ENCODE measurements around the gene TMEM212.
A peak's percentile ranks its signal among the peaks of the same experiment; 100 is the strongest.

The TMEM212 gene

GRCh38 chr3:171875923-171876412 is 32.8 kb downstream of the TMEM212 start:
- Histone ChIP-seq H3K9me3 (ENCODE audit: control insufficient read depth, low read length) (no peaks in the 10 kb centered on the region), H3K27ac (ENCODE audit: low read depth, low read length, severe bottlenecking) (peak overlapping the region; percentile 97), H3K4me1 (ENCODE audit: control insufficient read depth, insufficient read depth, low read length, poor library complexity, severe bottlenecking) (peaks cover 72% of the 10 kb centered on the region), H3K36me3 (ENCODE audit: control insufficient read depth, insufficient read depth, low read length) (no peaks in the 10 kb centered on the region), H3K4me3 (ENCODE audit: extremely low read depth, insufficient read depth, low read length, poor library complexity, severe bottlenecking) (no peak overlapping the region)
- WGBS, 2 experiments (ENCODE audit: insufficient coverage in 2 of 2): 94 to 96% methylated on average over 3 to 4 of the region's 4 CpGs

GRCh38 chr3:171876680-171877147 is 33.6 kb downstream of the TMEM212 start:
- Histone ChIP-seq H3K27ac (ENCODE audit: low read depth, low read length, severe bottlenecking) (peak overlapping the region; percentile 97), H3K4me1 (ENCODE audit: control insufficient read depth, insufficient read depth, low read length, poor library complexity, severe bottlenecking) (peaks cover 69% of the 10 kb centered on the region), H3K36me3 (ENCODE audit: control insufficient read depth, insufficient read depth, low read length) (no peaks in the 10 kb centered on the region), H3K9me3 (ENCODE audit: control insufficient read depth, low read length) (no peaks in the 10 kb centered on the region), H3K4me3 (ENCODE audit: extremely low read depth, insufficient read depth, low read length, poor library complexity, severe bottlenecking) (no peak overlapping the region)
- no CpG with 5 or more reads among the region's 5 CpGs for WGBS, 2 experiments (ENCODE audit: insufficient coverage in 2 of 2)

- Histone ChIP-seq H3K27ac (ENCODE audit: low read depth, low read length, severe bottlenecking) (peak overlapping the region; percentile 30), H3K4me1 (ENCODE audit: control insufficient read depth, insufficient read depth, low read length, poor library complexity, severe bottlenecking) (peaks cover 56% of the 10 kb centered on the region), H3K4me3 (ENCODE audit: extremely low read depth, insufficient read depth, low read length, poor library complexity, severe bottlenecking) (no peak overlapping the region), H3K36me3 (ENCODE audit: control insufficient read depth, insufficient read depth, low read length) (no peaks in the 10 kb centered on the region), H3K9me3 (ENCODE audit: control insufficient read depth, low read length) (no peaks in the 10 kb centered on the region)
- WGBS, 2 experiments (ENCODE audit: insufficient coverage in 2 of 2): 83% methylated on average over 1 of the region's 4 CpGs; no CpG with 5 or more reads in 1 of the 2 experiments
Measured at GRCh38 chr3:171878461-171879225, 35.5 kb downstream of the TMEM212 start.

DNA sequence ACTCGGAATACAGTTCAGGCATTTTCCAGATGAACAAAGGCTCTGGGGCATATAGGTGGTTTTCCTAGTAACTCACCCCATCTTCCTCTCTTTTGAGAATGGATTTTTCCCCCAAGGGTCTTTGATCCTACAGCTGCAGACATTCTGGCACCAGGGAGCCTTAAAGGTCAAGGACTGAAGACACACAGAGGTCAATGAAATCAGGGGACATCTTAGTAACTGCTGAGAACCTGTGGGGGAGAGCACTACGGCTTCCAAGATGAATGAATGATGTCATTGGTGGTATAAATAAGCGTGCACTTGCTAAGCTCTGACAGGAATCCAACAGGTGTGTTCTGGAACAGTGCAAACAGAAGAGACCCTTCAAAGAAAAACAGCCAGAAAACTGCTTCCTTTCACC is 36.3 kb downstream of the TMEM212 start:
- Histone ChIP-seq H3K4me1 (ENCODE audit: control insufficient read depth, insufficient read depth, low read length, poor library complexity, severe bottlenecking) (peaks cover 49% of the 10 kb centered on the region), H3K9me3 (ENCODE audit: control insufficient read depth, low read length) (no peaks in the 10 kb centered on the region), H3K36me3 (ENCODE audit: control insufficient read depth, insufficient read depth, low read length) (no peaks in the 10 kb centered on the region), H3K4me3 (ENCODE audit: extremely low read depth, insufficient read depth, low read length, poor library complexity, severe bottlenecking) (no peak overlapping the region), H3K27ac (ENCODE audit: low read depth, low read length, severe bottlenecking) (peak overlapping the region; percentile 30)
- WGBS, 2 experiments (ENCODE audit: insufficient coverage in 2 of 2): 76 to 89% methylated on average over 2 of the region's 3 CpGs

DNA sequence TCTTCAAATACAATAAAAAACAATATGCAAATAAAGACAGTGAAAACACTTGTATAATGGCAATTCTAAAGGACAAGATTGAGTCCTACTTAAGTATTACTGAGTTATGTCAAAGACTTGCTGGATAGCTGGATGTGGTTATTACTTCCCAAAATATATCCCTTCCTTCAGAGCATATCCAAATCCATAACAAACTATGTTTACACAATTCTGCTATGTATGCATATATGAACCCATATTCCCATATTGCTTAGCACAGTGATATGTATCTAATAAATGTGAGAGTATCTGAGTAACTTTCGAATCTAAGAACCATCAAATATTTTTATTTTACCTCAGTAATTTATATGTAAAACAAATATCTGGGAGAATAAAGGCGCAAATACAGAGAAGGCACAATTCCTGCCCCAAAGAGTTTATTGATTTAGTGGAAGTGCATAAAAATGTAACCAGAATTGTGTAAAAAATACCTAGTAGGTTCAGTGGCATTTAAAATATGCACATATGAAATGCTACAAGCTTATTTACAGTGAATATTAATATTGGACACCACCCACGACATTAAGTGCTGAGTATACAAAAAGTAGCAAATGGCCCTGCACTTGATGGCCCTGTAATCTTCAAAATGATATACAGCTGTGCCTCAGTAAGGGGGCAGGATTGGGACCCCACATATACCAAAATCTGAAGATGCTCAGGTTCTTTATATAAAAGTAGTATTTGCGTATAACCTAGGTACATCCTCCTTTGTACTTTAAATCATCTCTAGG is 37.1 kb downstream of the TMEM212 start:
- Histone ChIP-seq H3K36me3 (ENCODE audit: control insufficient read depth, insufficient read depth, low read length) (no peaks in the 10 kb centered on the region), H3K4me1 (ENCODE audit: control insufficient read depth, insufficient read depth, low read length, poor library complexity, severe bottlenecking) (peaks cover 41% of the 10 kb centered on the region)
- WGBS, 2 experiments (ENCODE audit: insufficient coverage in 2 of 2): no CpG with 5 or more reads among the region's 4 CpGs

GRCh38 chr3:171881251-171881650 is 38.1 kb downstream of the TMEM212 start:
- Histone ChIP-seq H3K27ac (ENCODE audit: low read depth, low read length, severe bottlenecking) (no peak overlapping the region), H3K4me3 (ENCODE audit: extremely low read depth, insufficient read depth, low read length, poor library complexity, severe bottlenecking) (no peak overlapping the region), H3K4me1 (ENCODE audit: control insufficient read depth, insufficient read depth, low read length, poor library complexity, severe bottlenecking) (peaks cover 31% of the 10 kb centered on the region), H3K9me3 (ENCODE audit: control insufficient read depth, low read length) (no peaks in the 10 kb centered on the region), H3K36me3 (ENCODE audit: control insufficient read depth, insufficient read depth, low read length) (no peaks in the 10 kb centered on the region)
- 88 to 93% methylated on average over 3 of the region's 3 CpGs for WGBS, 2 experiments (ENCODE audit: insufficient coverage in 2 of 2)

More for the DNA sequence above, 37.1 kb downstream of the TMEM212 start:
- no peaks in the 10 kb centered on the region for H3K9me3 ChIP-seq (ENCODE audit: control insufficient read depth, low read length)
- no peak overlapping the region for H3K27ac ChIP-seq (ENCODE audit: low read depth, low read length, severe bottlenecking)
- no peak overlapping the region for H3K4me3 ChIP-seq (ENCODE audit: extremely low read depth, insufficient read depth, low read length, poor library complexity, severe bottlenecking)

- WGBS, 2 experiments (ENCODE audit: insufficient coverage in 2 of 2): no CpG with 5 or more reads among the region's 3 CpGs
- no peak overlapping the region for H3K27ac ChIP-seq (ENCODE audit: low read depth, low read length, severe bottlenecking)
- no peaks in the 10 kb centered on the region for H3K36me3 ChIP-seq (ENCODE audit: control insufficient read depth, insufficient read depth, low read length)
- no peaks in the 10 kb centered on the region for H3K9me3 ChIP-seq (ENCODE audit: control insufficient read depth, low read length)
- peaks cover 14% of the 10 kb centered on the region for H3K4me1 ChIP-seq (ENCODE audit: control insufficient read depth, insufficient read depth, low read length, poor library complexity, severe bottlenecking)
- H3K4me3 ChIP-seq (ENCODE audit: extremely low read depth, insufficient read depth, low read length, poor library complexity, severe bottlenecking): no peak overlapping the region
Measured at GRCh38 chr3:171883257-171883892, 40.2 kb downstream of the TMEM212 start.

DNA sequence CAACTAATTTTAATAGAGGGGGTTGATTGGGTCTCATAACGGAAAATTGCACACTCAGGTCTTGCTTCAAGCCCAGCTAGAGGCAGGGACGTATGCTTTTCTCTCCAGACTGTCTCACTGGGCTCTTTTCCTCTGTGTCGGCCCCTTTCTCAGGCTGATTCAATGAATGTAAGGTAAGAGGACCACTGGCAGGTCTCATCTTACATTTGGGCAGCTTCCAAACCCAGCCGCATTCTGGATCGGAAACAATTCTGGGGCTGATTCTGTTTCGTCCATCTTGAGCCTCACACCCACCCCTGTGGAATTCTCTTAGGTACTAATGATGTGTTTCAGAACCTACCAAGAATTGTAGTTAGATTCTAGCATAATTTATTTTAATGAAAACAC is 40.7 kb downstream of the TMEM212 start:
- Histone ChIP-seq H3K27ac (ENCODE audit: low read depth, low read length, severe bottlenecking) (no peak overlapping the region), H3K9me3 (ENCODE audit: control insufficient read depth, low read length) (no peaks in the 10 kb centered on the region), H3K36me3 (ENCODE audit: control insufficient read depth, insufficient read depth, low read length) (no peaks in the 10 kb centered on the region), H3K4me3 (ENCODE audit: extremely low read depth, insufficient read depth, low read length, poor library complexity, severe bottlenecking) (no peak overlapping the region), H3K4me1 (ENCODE audit: control insufficient read depth, insufficient read depth, low read length, poor library complexity, severe bottlenecking) (peaks cover 9% of the 10 kb centered on the region)
- 80 to 100% methylated on average over 2 to 3 of the region's 6 CpGs for WGBS, 2 experiments (ENCODE audit: insufficient coverage in 2 of 2)

GRCh38 chr3:171888466-171888865 is 45.3 kb downstream of the TMEM212 start:
- Histone ChIP-seq H3K27ac (ENCODE audit: low read depth, low read length, severe bottlenecking) (no peak overlapping the region), H3K9me3 (ENCODE audit: control insufficient read depth, low read length) (no peaks in the 10 kb centered on the region), H3K4me1 (ENCODE audit: control insufficient read depth, insufficient read depth, low read length, poor library complexity, severe bottlenecking) (no peaks in the 10 kb centered on the region), H3K4me3 (ENCODE audit: extremely low read depth, insufficient read depth, low read length, poor library complexity, severe bottlenecking) (no peak overlapping the region), H3K36me3 (ENCODE audit: control insufficient read depth, insufficient read depth, low read length) (no peaks in the 10 kb centered on the region)
- no CpG with 5 or more reads among the region's 2 CpGs for WGBS, 2 experiments (ENCODE audit: insufficient coverage in 2 of 2)

- no peaks in the 10 kb centered on the region for H3K9me3 ChIP-seq (ENCODE audit: control insufficient read depth, low read length)
- WGBS, 2 experiments (ENCODE audit: insufficient coverage in 2 of 2): 100% methylated on average over 1 of the region's 2 CpGs
- no peaks in the 10 kb centered on the region for H3K36me3 ChIP-seq (ENCODE audit: control insufficient read depth, insufficient read depth, low read length)
- no peak overlapping the region for H3K4me3 ChIP-seq (ENCODE audit: extremely low read depth, insufficient read depth, low read length, poor library complexity, severe bottlenecking)
- H3K4me1 ChIP-seq (ENCODE audit: control insufficient read depth, insufficient read depth, low read length, poor library complexity, severe bottlenecking): no peaks in the 10 kb centered on the region
- H3K27ac ChIP-seq (ENCODE audit: low read depth, low read length, severe bottlenecking): no peak overlapping the region
Measured at GRCh38 chr3:171890398-171890797, 47.2 kb downstream of the TMEM212 start.
